Esophagus muscularis mucosa (tissue), 3 donors: Measurements from ENCODE around the gene RAB35.

Source experiments
- POLR2A ChIP-seq: fragments of 450-650 bp; IDR thresholded peaks from one replicate; pipeline ENCODE4 v1.6.1; 2017; ENCODE audit warnings: antibody characterized with exemption, moderate library complexity, mild to moderate bottlenecking, low read depth
- POLR2AphosphoS5 ChIP-seq, 2 donors: sonication (generic); formaldehyde crosslinking; IDR thresholded peaks; one replicate each; pipeline ENCODE4 v1.6.1; 2017; ENCODE audit warnings: antibody characterized with exemption in 2 of 2
- TF ChIP-seq, protein P1 (sequence below), 3 experiments: fragments of 200-600 bp in 2 of 3; fragments of 450-650 bp in 1 of 3; sonication (generic) in 2 of 3; IDR thresholded peaks; one replicate each; pipeline ENCODE4 v1.5.1; 2017 to 2019; ENCODE audit warnings: antibody characterized with exemption in 3 of 3, mild to moderate bottlenecking in 2 of 3, moderate library complexity in 1 of 3

GRCh38 chr12:120090626-120091295 is 25.8 kb downstream of the RAB35 start:
- TF ChIP-seq POLR2A (no peak), POLR2AphosphoS5 (IDR thresholded peaks at IDR 0.05) (no peak)
- TF ChIP-seq, protein P1, sequence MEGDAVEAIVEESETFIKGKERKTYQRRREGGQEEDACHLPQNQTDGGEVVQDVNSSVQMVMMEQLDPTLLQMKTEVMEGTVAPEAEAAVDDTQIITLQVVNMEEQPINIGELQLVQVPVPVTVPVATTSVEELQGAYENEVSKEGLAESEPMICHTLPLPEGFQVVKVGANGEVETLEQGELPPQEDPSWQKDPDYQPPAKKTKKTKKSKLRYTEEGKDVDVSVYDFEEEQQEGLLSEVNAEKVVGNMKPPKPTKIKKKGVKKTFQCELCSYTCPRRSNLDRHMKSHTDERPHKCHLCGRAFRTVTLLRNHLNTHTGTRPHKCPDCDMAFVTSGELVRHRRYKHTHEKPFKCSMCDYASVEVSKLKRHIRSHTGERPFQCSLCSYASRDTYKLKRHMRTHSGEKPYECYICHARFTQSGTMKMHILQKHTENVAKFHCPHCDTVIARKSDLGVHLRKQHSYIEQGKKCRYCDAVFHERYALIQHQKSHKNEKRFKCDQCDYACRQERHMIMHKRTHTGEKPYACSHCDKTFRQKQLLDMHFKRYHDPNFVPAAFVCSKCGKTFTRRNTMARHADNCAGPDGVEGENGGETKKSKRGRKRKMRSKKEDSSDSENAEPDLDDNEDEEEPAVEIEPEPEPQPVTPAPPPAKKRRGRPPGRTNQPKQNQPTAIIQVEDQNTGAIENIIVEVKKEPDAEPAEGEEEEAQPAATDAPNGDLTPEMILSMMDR (IDR thresholded peaks at IDR 0.05), result no peak
